ENCODE results near the gene GRM7. TPM values are rescaled to one million over a fixed set of nuclear protein-coding genes. Genes with fewer than 3 reads are reported as not detected.

Gene GRM7
- total RNA-seq, 1 donor from 2014 or later = not detected

GRCh38 chr3:6857510-6857909 lies 3.4 kb upstream of the GRM7 start:
- TF ChIP-seq CTCF (IDR thresholded peaks at IDR 0.05; ENCODE audit: insufficient read depth, low read length, severe bottlenecking) = no peak
- no peak overlapping the region for H3K4me3 ChIP-seq (ENCODE audit: low read depth, low read length)
- FAIRE-seq = no peak
- H3K27me3 ChIP-seq (ENCODE audit: control insufficient read depth, insufficient read depth, low read length) = peaks cover 16% of the 10 kb centered on the region
- DNase-seq (ENCODE audit: low read depth) = no peak
- H3K36me3 ChIP-seq (ENCODE audit: control insufficient read depth, insufficient read depth, low read length) = no peaks in the 10 kb centered on the region

DNA sequence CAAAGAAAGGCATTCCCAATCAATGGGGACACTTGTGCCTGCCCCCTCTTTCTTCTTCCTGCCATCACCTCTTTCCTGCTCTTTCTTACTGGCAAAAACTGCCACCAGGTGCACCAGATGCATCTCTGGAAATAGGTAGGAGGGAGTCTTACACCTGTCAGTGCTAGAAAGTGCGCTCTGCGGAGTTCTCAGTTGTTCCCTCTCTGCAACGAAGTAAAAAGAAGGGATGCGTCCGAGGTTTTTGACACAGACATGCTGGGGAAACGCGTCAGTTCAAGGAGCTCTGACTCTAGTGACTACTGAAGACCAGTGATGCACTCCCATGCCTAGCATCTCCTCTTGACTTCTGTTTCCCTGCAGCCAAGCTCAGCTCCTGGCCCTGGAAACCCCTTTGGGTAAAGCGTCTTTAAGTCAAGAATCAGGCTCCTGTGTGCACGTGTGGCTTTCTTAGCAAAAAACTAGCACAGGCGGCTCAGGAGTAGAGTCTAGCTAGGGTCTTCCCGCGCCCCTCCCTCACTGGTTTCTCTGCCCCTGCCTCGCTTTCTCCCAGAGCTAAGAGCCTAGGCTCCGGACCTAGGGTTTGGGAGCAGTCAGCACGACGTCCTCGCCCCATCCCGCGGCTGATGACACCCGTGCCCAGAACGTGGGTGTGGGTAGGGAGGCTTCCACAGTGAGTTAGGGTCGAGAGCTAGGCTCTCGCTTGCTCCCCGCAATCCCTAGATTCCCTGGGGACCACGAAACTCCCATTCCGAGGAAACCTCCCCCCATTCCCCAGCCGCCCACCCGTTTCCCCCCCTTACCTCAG lies 564 bp upstream of the GRM7 start:
- Histone ChIP-seq H3K27me3 (ENCODE audit: control insufficient read depth, insufficient read depth, low read length) (peaks cover 18% of the 10 kb centered on the region), H3K4me3 (ENCODE audit: low read depth, low read length) (no peak overlapping the region), H3K36me3 (ENCODE audit: control insufficient read depth, insufficient read depth, low read length) (no peaks in the 10 kb centered on the region)
- no peak for TF ChIP-seq CTCF (IDR thresholded peaks at IDR 0.05; ENCODE audit: insufficient read depth, low read length, severe bottlenecking)
- FAIRE-seq (no peak), DNase-seq (ENCODE audit: low read depth) (no peak)

GRCh38 chr3:6861625-6862000 lies 698 bp downstream of the GRM7 start:
- Histone ChIP-seq H3K27me3 (ENCODE audit: control insufficient read depth, insufficient read depth, low read length) (peaks cover 18% of the 10 kb centered on the region), H3K4me3 (ENCODE audit: low read depth, low read length) (no peak overlapping the region), H3K36me3 (ENCODE audit: control insufficient read depth, insufficient read depth, low read length) (no peaks in the 10 kb centered on the region)
- no peak for TF ChIP-seq CTCF (IDR thresholded peaks at IDR 0.05; ENCODE audit: insufficient read depth, low read length, severe bottlenecking)
- DNase-seq (ENCODE audit: low read depth) (no peak), FAIRE-seq (no peak)

DNA sequence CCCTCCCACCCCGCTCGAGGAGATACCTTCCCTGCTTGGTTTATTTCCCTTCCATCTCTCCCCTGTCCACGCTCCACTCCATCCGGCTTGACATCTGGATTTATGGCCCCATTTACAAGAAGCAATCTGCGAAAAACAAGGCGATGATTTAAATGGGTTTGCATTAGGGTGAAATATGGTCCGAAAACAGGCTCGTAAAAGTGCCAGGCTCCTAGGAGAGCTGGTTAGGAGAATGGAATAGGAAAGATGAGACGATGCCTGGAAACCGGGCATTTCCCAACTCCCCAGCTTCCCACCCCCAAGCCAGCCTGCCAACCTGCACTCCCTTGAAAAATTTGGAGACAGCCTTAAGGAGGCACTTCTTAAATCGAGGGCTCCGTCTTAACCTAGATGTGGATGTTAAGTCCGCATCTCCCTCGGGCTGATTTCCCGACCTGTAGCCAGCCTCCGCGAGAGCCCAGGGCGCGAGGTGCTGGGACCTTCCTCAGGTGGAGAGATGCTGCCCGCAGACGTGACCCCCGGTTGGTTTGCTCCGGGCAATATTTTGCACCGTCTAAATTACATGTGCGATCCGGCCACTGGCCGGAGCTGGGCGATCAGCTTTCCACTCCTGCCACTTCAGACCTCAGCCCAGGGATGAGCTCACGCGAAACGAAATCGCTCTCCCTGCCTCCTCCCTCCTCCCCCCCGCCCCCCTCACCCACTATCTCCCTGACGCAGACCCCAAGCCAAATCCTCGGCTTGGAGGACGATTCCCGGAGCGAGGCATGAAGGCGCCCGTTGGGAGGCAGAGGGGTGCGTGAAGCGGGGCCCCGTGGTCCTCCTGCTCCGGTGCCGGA lies 1.3 kb downstream of the GRM7 start:
- Histone ChIP-seq H3K4me3 (ENCODE audit: low read depth, low read length) (no peak overlapping the region), H3K27me3 (ENCODE audit: control insufficient read depth, insufficient read depth, low read length) (peaks cover 18% of the 10 kb centered on the region)

DNA sequence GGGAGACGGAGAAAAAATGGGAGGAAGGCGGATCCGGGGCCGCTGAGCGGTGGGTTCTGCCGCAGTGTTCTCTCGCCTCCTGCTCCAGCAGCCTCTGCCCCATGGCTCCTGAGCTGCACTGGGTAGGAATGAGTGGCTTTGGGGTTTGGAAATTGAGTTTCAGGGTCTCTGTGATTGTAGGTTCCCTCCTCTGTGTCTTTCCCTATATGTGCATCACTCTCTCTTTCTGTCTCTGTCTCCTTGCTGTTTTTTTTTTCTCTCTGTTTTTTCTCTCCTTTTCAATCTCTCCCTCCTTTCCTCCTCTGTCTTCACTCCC lies 1.9 kb downstream of the GRM7 start:
- H3K27me3 ChIP-seq (ENCODE audit: control insufficient read depth, insufficient read depth, low read length) = peaks cover 18% of the 10 kb centered on the region
- H3K4me3 ChIP-seq (ENCODE audit: low read depth, low read length) = no peak overlapping the region
- no peaks in the 10 kb centered on the region for H3K36me3 ChIP-seq (ENCODE audit: control insufficient read depth, insufficient read depth, low read length)
- DNase-seq (ENCODE audit: low read depth) = no peak
- FAIRE-seq = no peak
- TF ChIP-seq CTCF (IDR thresholded peaks at IDR 0.05; ENCODE audit: insufficient read depth, low read length, severe bottlenecking) = no peak

More for the DNA sequence above, 1.3 kb downstream of the GRM7 start:
- no peak for TF ChIP-seq CTCF (IDR thresholded peaks at IDR 0.05; ENCODE audit: insufficient read depth, low read length, severe bottlenecking)
- FAIRE-seq (no peak), DNase-seq (ENCODE audit: low read depth) (no peak)
- H3K36me3 ChIP-seq (ENCODE audit: control insufficient read depth, insufficient read depth, low read length) = no peaks in the 10 kb centered on the region

Measured in bronchial epithelial cell (primary cell).